Aorta (tissue), 5 donors: ENCODE results near the gene C1QTNF9B. TPM values are rescaled to one million over a fixed set of nuclear protein-coding genes. Genes with fewer than 3 reads are reported as not detected.

Source experiments
- ATAC-seq: fragments of 200-7000 bp; cut with Tn5 transposase; one replicate; pipeline ENCODE4 v1.9.1; 2022; ENCODE audit warnings: moderate library complexity; ENCODE audit not compliant: low FRiP score
- DNase-seq, 2 donors: peaks; one replicate each; pipeline ENCODE4 v3.0.0-alpha.2; 2020
- H3K27ac ChIP-seq, 2 donors: one replicate each; pipeline ENCODE4 v1.5.1; 2013; ENCODE audit warnings: low read length in 2 of 2, mild to moderate bottlenecking in 2 of 2, moderate library complexity in 2 of 2, control low read depth in 1 of 2, inconsistent platforms in 1 of 2, low read depth in 1 of 2
- H3K27me3 ChIP-seq, 2 donors: one replicate each; pipeline ENCODE4 v1.6.1; 2013; ENCODE audit warnings: control low read depth in 1 of 2, low read length in 1 of 2, mild to moderate bottlenecking in 1 of 2, moderate library complexity in 1 of 2; ENCODE audit not compliant: insufficient read depth in 2 of 2, control insufficient read depth in 1 of 2
- H3K36me3 ChIP-seq, 2 donors: one replicate each; pipeline ENCODE4 v1.6.1; 2013; ENCODE audit warnings: control low read depth in 1 of 2, low read length in 1 of 2, mild to moderate bottlenecking in 1 of 2; ENCODE audit not compliant: insufficient read depth in 2 of 2, control insufficient read depth in 1 of 2
- H3K4me1 ChIP-seq, 2 donors: one replicate each; pipeline ENCODE4 v1.6.1; 2013; ENCODE audit warnings: low read length in 2 of 2, control low read depth in 1 of 2, mild to moderate bottlenecking in 1 of 2, moderate library complexity in 1 of 2; ENCODE audit not compliant: insufficient read depth in 2 of 2, control insufficient read depth in 1 of 2
- H3K4me3 ChIP-seq, 2 donors: one replicate each; pipeline ENCODE4 v1.5.1; 2013; ENCODE audit warnings: low read length in 2 of 2, control low read depth in 1 of 2, mild to moderate bottlenecking in 1 of 2
- H3K9me3 ChIP-seq: one replicate; pipeline ENCODE4 v1.6.1; 2013; ENCODE audit warnings: mild to moderate bottlenecking, low read length; ENCODE audit not compliant: control insufficient read depth
- WGBS, 2 donors: extraction: QIAGEN DNeasy Blood & Tissue Kit; methylation state at CpG; one replicate each; pipeline ENCODE4 v1.1.7; 2013; 5-methylcytosine and 5-hydroxymethylcytosine counted together
- intact Hi-C, 2 donors: fragments of 100-400 bp; cut with DNase I; formaldehyde crosslinking; loops; one replicate each; pipeline versions ENCODE4 v1.14.2 to v1.15.0; 2022
- polyA plus RNA-seq, 2 donors: library from polyadenylated mRNA; stranded (reverse); fragments of 200-250 nt; gene quantifications; one replicate each; pipeline ENCODE4 v1.2.3, GENCODE V29; 2013
- total RNA-seq, 2 donors: library from RNA; stranded (reverse); fragmentation: NEBNext Ultra II Directional; extraction: Animal tissue kit (Norgen Biotek cat#: 25700); gene quantifications; one replicate each; pipeline ENCODE4 v1.2.1, GENCODE V29; 2021
- donor health status: healthy with polysubstance abuse.
- donor health status: Bipolar disorder and iron deficiency.
- donor health status: DM: no; HTN: no; CAD: no.
- donor health status: DM: no; HTN: no; CAD: no.
- donor health status: DM: yes; HTN: yes; CAD: no.

The C1QTNF9B gene
- total and polyA plus RNA-seq, 4 donors: 0.93 TPM; not detected in 3

- H3K36me3 ChIP-seq: peaks cover 2 to 3% of the 10 kb centered on the region in 2 donors
- no peak overlapping the region for H3K27ac ChIP-seq
- no peaks in the 10 kb centered on the region for H3K4me1 ChIP-seq
- ATAC-seq: no peak
- WGBS, 2 donors: 91 to 93% methylated on average over 12 of the region's 12 CpGs
- no peaks in the 10 kb centered on the region for H3K9me3 ChIP-seq
- no peak overlapping the region for H3K4me3 ChIP-seq
- intact Hi-C loops: loop anchor here (1.0 to 10.0 kb wide), 4 partner anchors 156 to 404 kb away; partner anchors contain the start of gene TNFRSF19 (in 1 of the 2)
- DNase-seq: no peak
- no peaks in the 10 kb centered on the region for H3K27me3 ChIP-seq
Observed at GRCh38 chr13:23870356-23871140, 26.8 kb downstream of the C1QTNF9B start.

DNA sequence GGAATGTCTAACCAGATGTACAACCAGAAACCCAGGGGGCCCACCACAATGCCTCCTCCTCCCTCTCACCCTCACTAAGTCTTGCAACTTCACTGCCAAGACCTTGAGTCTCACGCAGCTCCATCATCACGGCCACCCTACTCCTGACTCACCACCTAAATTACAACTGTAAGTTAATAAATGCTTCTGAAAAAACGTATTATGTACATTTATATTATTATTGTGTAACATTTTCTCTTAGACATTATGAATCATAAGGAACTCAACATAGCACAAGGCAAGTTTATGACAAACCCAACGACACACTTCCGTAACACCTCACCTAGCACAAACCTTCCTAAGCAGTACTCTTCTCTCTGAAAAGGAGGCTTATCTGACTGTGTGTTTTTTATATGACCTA, 28.8 kb downstream of the C1QTNF9B start:
- Histone ChIP-seq H3K27ac (no peak overlapping the region), H3K36me3 (peaks cover 2 to 3% of the 10 kb centered on the region in 2 donors), H3K4me1 (no peaks in the 10 kb centered on the region), H3K4me3 (no peak overlapping the region), H3K27me3 (no peaks in the 10 kb centered on the region), H3K9me3 (no peaks in the 10 kb centered on the region)
- DNase-seq: no peak
- intact Hi-C loops: no loop called here
- WGBS, 2 donors: 76 to 89% methylated on average over 5 of the region's 5 CpGs
- ATAC-seq: no peak

DNA sequence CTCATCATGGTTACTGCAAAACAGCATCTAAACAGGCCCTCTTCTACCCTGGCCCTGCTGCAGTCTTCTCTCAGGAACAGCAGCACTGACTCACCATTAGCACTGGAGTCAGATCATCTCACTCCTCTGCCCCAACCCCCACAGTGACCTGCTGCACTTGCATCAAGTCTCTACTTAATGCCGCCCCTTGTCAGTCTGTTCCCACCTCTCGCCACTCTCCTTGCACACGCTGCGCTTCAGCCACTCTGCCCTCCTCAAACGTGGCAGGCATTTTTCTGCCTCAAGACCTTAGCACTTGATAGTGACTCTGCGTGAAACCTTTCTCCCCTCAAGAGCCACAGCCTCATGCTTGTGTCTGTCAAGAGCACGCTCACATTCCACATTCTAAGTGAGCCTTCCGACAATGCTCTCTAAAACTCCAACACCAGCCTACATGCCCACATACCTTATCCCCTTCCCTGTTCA, 30.2 kb downstream of the C1QTNF9B start:
- H3K4me1 ChIP-seq: no peaks in the 10 kb centered on the region
- H3K9me3 ChIP-seq: no peaks in the 10 kb centered on the region
- H3K27me3 ChIP-seq: no peaks in the 10 kb centered on the region
- WGBS, 2 donors: 88 to 90% methylated on average over 8 of the region's 8 CpGs
- no peak overlapping the region for H3K4me3 ChIP-seq
- no peak overlapping the region for H3K27ac ChIP-seq
- DNase-seq (no peak), ATAC-seq (no peak)
- intact Hi-C loops: no loop called here
- H3K36me3 ChIP-seq: peaks cover 2 to 3% of the 10 kb centered on the region in 2 donors

DNA sequence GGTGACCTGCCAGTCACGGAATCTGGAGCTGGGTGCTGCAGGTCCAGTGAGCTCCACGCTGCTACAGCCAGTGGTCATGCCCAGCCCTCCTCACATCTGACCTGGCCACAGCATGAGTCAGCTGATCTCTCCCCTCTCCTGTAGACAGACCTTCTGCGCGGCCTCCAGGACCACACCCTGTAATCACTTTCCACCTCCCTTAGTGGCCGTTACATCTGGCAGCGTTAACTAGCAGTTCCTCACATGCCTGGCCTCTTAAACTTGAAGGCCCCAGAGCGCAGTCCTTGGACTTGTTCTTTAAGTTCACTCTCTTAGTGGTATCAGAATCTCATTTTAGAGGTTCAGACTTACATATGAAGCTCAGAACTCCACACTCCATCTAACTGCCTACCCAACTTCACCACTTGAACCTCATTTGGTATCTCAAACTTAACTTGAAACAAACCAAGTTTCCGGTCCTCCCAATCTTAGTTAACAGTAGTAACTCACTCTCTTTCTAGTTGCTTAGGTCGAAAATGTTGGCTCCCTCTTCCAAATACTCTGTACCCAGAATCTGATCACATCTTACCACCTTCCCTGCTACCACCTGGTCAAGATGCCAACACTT, 30.8 kb downstream of the C1QTNF9B start:
- ATAC-seq (peak; percentile 41), DNase-seq (no peak)
- H3K4me1 ChIP-seq: no peaks in the 10 kb centered on the region
- WGBS, 2 donors: 91 to 93% methylated on average over 9 of the region's 9 CpGs
- peaks cover 2 to 3% of the 10 kb centered on the region in 2 donors for H3K36me3 ChIP-seq
- intact Hi-C loops: no loop called here
- no peaks in the 10 kb centered on the region for H3K9me3 ChIP-seq
- H3K4me3 ChIP-seq: no peak overlapping the region
- H3K27ac ChIP-seq: no peak overlapping the region
- no peaks in the 10 kb centered on the region for H3K27me3 ChIP-seq

DNA sequence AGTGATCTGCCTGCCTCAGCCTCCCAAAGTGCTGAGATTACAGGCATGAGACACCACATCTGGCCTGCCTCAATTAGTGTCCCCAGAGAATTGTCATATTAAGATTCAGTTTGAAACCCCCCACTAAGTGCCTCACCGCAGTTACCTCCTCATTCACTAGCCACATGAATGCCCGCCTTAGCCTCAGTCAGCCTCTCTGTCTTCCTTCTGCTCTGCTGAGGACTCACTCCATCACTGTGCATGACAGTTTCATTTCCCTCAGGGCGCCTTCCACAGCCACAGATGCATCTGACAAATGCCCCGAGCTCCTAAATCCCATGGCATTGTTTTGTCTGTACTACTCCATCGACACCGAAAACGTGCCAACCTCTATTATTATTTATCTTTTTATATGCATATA, 31.4 kb downstream of the C1QTNF9B start:
- peaks cover 2 to 6% of the 10 kb centered on the region in 2 donors for H3K36me3 ChIP-seq
- H3K4me3 ChIP-seq: no peak overlapping the region
- H3K4me1 ChIP-seq: no peaks in the 10 kb centered on the region
- intact Hi-C loops: no loop called here
- no peaks in the 10 kb centered on the region for H3K27me3 ChIP-seq
- ATAC-seq: peak; percentile 44
- DNase-seq: no peak
- 86 to 91% methylated on average over 7 of the region's 7 CpGs for WGBS, 2 donors
- H3K9me3 ChIP-seq: no peaks in the 10 kb centered on the region
- no peak overlapping the region for H3K27ac ChIP-seq

- 49 to 74% methylated on average over 1 of the region's 1 CpG for WGBS, 2 donors
- Histone ChIP-seq H3K27ac (no peak overlapping the region), H3K9me3 (no peaks in the 10 kb centered on the region), H3K4me1 (no peaks in the 10 kb centered on the region), H3K27me3 (no peaks in the 10 kb centered on the region), H3K4me3 (no peak overlapping the region), H3K36me3 (peaks cover 2 to 6% of the 10 kb centered on the region in 2 donors)
- ATAC-seq (no peak), DNase-seq (no peak)
- intact Hi-C loops: no loop called here
Observed at GRCh38 chr13:23865026-23865425, 32.3 kb downstream of the C1QTNF9B start.

- Histone ChIP-seq H3K27me3 (no peaks in the 10 kb centered on the region), H3K27ac (no peak overlapping the region), H3K4me1 (no peaks in the 10 kb centered on the region), H3K9me3 (no peaks in the 10 kb centered on the region), H3K4me3 (no peak overlapping the region), H3K36me3 (peaks cover 2 to 3% of the 10 kb centered on the region in 2 donors)
- 92 to 97% methylated on average over 2 of the region's 2 CpGs for WGBS, 2 donors
- intact Hi-C loops: no loop called here
- DNase-seq (no peak), ATAC-seq (no peak)
Observed at GRCh38 chr13:23861310-23861709, 36.0 kb downstream of the C1QTNF9B start.

GRCh38 chr13:23859904-23860303, 37.4 kb downstream of the C1QTNF9B start:
- no peaks in the 10 kb centered on the region for H3K9me3 ChIP-seq
- 97 to 99% methylated on average over 2 of the region's 2 CpGs for WGBS, 2 donors
- intact Hi-C loops: no loop called here

DNA sequence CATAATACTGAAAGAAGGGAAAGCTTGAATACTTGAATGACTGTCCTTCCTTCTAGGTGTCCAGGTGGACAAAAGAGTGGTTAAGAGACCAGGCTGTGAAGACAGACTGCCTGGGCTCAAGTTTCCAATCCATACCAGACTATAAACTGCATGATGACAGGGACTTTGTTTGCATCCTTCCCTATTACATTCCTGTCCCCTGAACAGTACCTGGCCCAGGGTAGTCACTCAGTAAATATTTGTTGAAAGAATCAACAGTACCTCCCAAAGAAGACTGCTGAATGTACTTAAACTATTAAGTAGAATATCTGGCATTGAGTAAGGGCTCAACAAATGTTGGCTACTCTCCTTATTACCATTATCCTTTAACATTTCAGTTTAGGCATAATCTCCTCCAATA, 37.8 kb downstream of the C1QTNF9B start:
- H3K27ac ChIP-seq: no peak overlapping the region
- DNase-seq: no peak
- H3K36me3 ChIP-seq: peaks cover 2 to 3% of the 10 kb centered on the region in 2 donors
- no peak for ATAC-seq
- no peaks in the 10 kb centered on the region for H3K4me1 ChIP-seq
- no peaks in the 10 kb centered on the region for H3K27me3 ChIP-seq
- no peaks in the 10 kb centered on the region for H3K9me3 ChIP-seq
- intact Hi-C loops: no loop called here
- H3K4me3 ChIP-seq: no peak overlapping the region

More at GRCh38 chr13:23859904-23860303, 37.4 kb downstream of the C1QTNF9B start:
- Histone ChIP-seq H3K36me3 (peaks cover 2 to 3% of the 10 kb centered on the region in 2 donors), H3K27ac (no peak overlapping the region), H3K27me3 (no peaks in the 10 kb centered on the region), H3K4me3 (no peak overlapping the region), H3K4me1 (no peaks in the 10 kb centered on the region)
- ATAC-seq (no peak), DNase-seq (no peak)
